ENCODE data around the gene CTPS1. TPM values are rescaled to one million over a fixed set of nuclear protein-coding genes. Genes with fewer than 3 reads are reported as not detected.

The CTPS1 gene
- total RNA-seq, 4 donors from 2014 or later = 26.6 to 38.6 (median 32.7) TPM

DNA sequence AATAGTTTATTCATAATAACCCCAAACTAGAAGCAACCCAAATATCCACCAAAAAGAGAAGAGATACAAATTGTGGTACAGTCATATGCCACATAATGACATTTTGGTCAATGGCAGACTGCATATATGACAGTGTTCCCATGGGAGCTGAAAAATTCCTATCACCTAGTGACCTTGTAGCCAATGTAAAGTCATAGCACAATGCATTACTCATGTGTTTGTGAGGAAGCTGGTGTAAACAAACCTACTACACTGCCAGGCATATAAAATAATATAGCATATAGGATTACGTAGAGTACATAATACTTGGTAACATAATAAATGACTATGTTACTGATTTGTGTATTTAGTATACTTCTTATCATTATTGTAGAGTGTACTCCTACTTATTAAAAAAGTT lies 71.5 kb downstream of the CTPS1 start:
- Histone ChIP-seq H3K36me3 (peaks cover 0 to 88% (median 26%) of the 10 kb centered on the region in 4 donors), H3K4me1 (peaks cover 5 to 8% (median 8%) of the 10 kb centered on the region in 4 donors), H3K4me3 (no peak overlapping the region), H3K27me3 (no peaks in the 10 kb centered on the region), H3K9me3 (no peaks in the 10 kb centered on the region), H3K27ac (replicated peaks in 1 of 4) (no peak overlapping the region)
- intact Hi-C loops (cut with DNase I) = no loop called here
- TF ChIP-seq POLR2AphosphoS5 (IDR thresholded peaks at IDR 0.05) = no peak
- no peak for TF ChIP-seq POLR2A (IDR thresholded peaks at IDR 0.05; ENCODE audit: low read depth)
- TF ChIP-seq EP300 (IDR thresholded peaks at IDR 0.05) = no peak
- TF ChIP-seq CTCF (IDR thresholded peaks at IDR 0.05) = no peak
- 97% methylated on average over 1 of the region's 1 CpG for WGBS
- no peak for DNase-seq (ENCODE audit: extremely low spot score)

- no peak overlapping the region for H3K27ac ChIP-seq (replicated peaks in 1 of 4)
- no peaks in the 10 kb centered on the region for H3K27me3 ChIP-seq
- no peak for DNase-seq (ENCODE audit: extremely low spot score)
- no peak overlapping the region for H3K4me3 ChIP-seq
- no peaks in the 10 kb centered on the region for H3K4me1 ChIP-seq
- H3K9me3 ChIP-seq = no peaks in the 10 kb centered on the region
- intact Hi-C loops (cut with DNase I) = no loop called here
- 83% methylated on average over 1 of the region's 2 CpGs for WGBS
- no peak for TF ChIP-seq POLR2AphosphoS5 (IDR thresholded peaks at IDR 0.05)
- no peak for TF ChIP-seq POLR2A (IDR thresholded peaks at IDR 0.05; ENCODE audit: low read depth)
- no peak for TF ChIP-seq CTCF (IDR thresholded peaks at IDR 0.05)
- no peak for TF ChIP-seq EP300 (IDR thresholded peaks at IDR 0.05)
- peaks cover 0 to 76% (median 24%) of the 10 kb centered on the region in 4 donors for H3K36me3 ChIP-seq
These were observed 73.8 kb downstream of the CTPS1 start for GRCh38 chr1:41053316-41053715.

DNA sequence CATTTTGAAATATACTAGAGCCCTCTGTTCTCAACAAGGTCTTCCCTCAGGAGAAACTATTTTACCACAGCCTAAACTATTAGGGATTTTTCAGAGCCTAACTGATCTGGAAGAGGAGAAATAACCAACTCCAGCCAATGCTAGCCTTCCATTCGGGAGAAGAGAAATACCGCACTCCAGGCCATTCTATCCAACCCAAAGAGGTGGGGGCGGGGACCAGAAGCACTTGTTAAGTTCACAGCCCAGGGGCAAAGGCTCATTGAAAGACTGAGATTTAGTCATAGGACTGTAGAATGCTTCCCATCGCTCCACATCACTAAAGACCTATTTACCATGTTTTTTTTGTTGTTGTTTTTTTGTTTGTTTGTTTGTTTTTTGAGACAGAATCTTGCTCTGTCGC lies 77.4 kb downstream of the CTPS1 start:
- H3K27ac ChIP-seq (replicated peaks in 1 of 4) = no peak overlapping the region
- WGBS = 94% methylated on average over 5 of the region's 5 CpGs
- H3K4me1 ChIP-seq = no peaks in the 10 kb centered on the region
- no peak for DNase-seq (ENCODE audit: extremely low spot score)
- H3K4me3 ChIP-seq = no peak overlapping the region
- no peaks in the 10 kb centered on the region for H3K27me3 ChIP-seq
- TF ChIP-seq EP300 (IDR thresholded peaks at IDR 0.05) = no peak
- no peak for TF ChIP-seq POLR2AphosphoS5 (IDR thresholded peaks at IDR 0.05)
- TF ChIP-seq POLR2A (IDR thresholded peaks at IDR 0.05; ENCODE audit: low read depth) = no peak
- TF ChIP-seq CTCF (IDR thresholded peaks at IDR 0.05) = no peak
- peaks cover 0 to 77% (median 32%) of the 10 kb centered on the region in 4 donors for H3K36me3 ChIP-seq
- H3K9me3 ChIP-seq = peaks cover 0 to 6% (median 0%) of the 10 kb centered on the region in 4 donors
- intact Hi-C loops (cut with DNase I) = no loop called here

Small RNA genes lying within 50 kb of the gene (small RNA-seq; reads per million reads assigned to genes)
- 0 reads per million in 3 donors for gene UBE2V1P8

Other genes with a start within 250 kb of the CTPS1 start
- gene KCNQ4, start 195.9 kb upstream of the CTPS1 start, total RNA-seq = 10 to 100 TPM in 3 of 4 donors, 1 to 10 TPM in 1; 9.3 to 22.0 (median 17.1) TPM
- 10 to 100 TPM; 10.1 to 37.8 (median 18.5) TPM for gene CITED4, start 117.3 kb upstream of the CTPS1 start, total RNA-seq
- gene SLFNL1, start 42.0 kb downstream of the CTPS1 start, total RNA-seq = under 1 TPM; 0.17 to 0.52 (median 0.47) TPM